H1 (cell line): Measurements from ENCODE around the gene ADARB2. TPM values are rescaled to one million over a fixed set of nuclear protein-coding genes. Genes with fewer than 3 reads are reported as not detected.

Experiments
- E2F6 ChIP-seq: IDR thresholded peaks from 2 replicates; pipeline ENCODE4 v1.6.1; 2012; ENCODE audit warnings: inconsistent platforms
- FOSL1 ChIP-seq: IDR thresholded peaks from 2 replicates; pipeline ENCODE4 v1.6.1; 2011; ENCODE audit warnings: mild to moderate bottlenecking, low read depth, low read length, moderate library complexity; ENCODE audit not compliant: insufficient read depth
- KDM4A ChIP-seq: IDR thresholded peaks from one replicate; pipeline ENCODE4 v1.7.1; 2012; ENCODE audit warnings: low read depth, mild to moderate bottlenecking, moderate library complexity, low read length, inconsistent platforms; ENCODE audit not compliant: severe bottlenecking
- SP1 ChIP-seq: IDR thresholded peaks from 2 replicates; pipeline ENCODE4 v1.6.1; 2011; ENCODE audit warnings: low read depth, low read length
- SP4 ChIP-seq: IDR thresholded peaks from 2 replicates; pipeline ENCODE4 v1.6.1; 2012; ENCODE audit warnings: low read length, inconsistent platforms
- TBP ChIP-seq: IDR thresholded peaks from 2 replicates; pipeline ENCODE4 v1.6.1; 2011; ENCODE audit warnings: low read depth, low read length, improper control_type of control experiment
- YY1 ChIP-seq: IDR thresholded peaks from 2 replicates; pipeline ENCODE4 v1.6.1; 2011; ENCODE audit warnings: low read depth, mild to moderate bottlenecking, low read length
- polyA plus RNA-seq, 7 experiments: library from polyadenylated mRNA; depleted of rRNA in 3 of 7; stranded (reverse) in 5 of 7; unstranded in 2 of 7; fragments of >200 nt in 5 of 7; fragments of 200-250 nt in 2 of 7; gene quantifications; 1 replicate in 5 of 7; 2 replicates in 1 of 7; 4 replicates in 1 of 7; pipeline versions ENCODE4 v1.2.1 to v1.2.3, GENCODE V29; 2011 to 2013; ENCODE audit warnings: missing spikeins in 2 of 7, mixed read lengths in 2 of 7
- total RNA-seq: library from RNA; stranded (reverse); fragmentation: NEBNext Ultra II Directional; extraction: Animal tissue kit (Norgen Biotek cat#: 25700); gene quantifications from 2 replicates; pipeline ENCODE4 v1.2.1, GENCODE V29; 2021
- TF ChIP-seq, protein P1 (sequence below): fragments of 300-600 bp; sonication (generic); IDR thresholded peaks from 2 replicates; pipeline ENCODE4 v1.7.1; 2012; ENCODE audit warnings: low read length, moderate library complexity, mild to moderate bottlenecking, inconsistent platforms; ENCODE audit not compliant: insufficient replicate concordance
- TF ChIP-seq, protein P2 (sequence below): IDR thresholded peaks from 2 replicates; pipeline ENCODE4 v1.6.1; 2011; ENCODE audit warnings: low read length, improper control_type of control experiment

Gene ADARB2
- total and polyA plus RNA-seq, 2 of the 8 experiments (the other 6 are each of a cell fraction or from before 2014, with no cell fraction given): 2.2 to 2.8 TPM

DNA sequence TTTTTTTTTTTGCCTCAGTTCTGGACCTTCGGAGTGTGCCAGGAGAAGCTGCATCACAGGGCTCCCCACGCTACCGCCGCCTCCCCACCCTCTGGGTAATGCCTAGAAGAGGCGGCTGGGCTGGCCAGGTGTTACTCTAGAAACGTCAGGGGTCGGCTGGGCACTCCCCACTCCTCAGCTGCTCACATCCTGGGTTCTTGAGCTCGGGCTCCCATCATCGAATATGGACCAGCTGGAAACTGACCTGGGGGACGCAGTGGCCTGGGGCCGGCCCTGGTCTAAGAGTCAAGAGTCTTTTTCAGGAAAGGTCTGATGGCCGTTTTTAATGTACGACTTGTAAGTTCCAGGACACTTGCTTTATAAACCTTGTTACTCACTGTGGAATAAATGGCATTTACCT lies 354.6 kb downstream of the ADARB2 start (continued):
- TF ChIP-seq, protein P1, sequence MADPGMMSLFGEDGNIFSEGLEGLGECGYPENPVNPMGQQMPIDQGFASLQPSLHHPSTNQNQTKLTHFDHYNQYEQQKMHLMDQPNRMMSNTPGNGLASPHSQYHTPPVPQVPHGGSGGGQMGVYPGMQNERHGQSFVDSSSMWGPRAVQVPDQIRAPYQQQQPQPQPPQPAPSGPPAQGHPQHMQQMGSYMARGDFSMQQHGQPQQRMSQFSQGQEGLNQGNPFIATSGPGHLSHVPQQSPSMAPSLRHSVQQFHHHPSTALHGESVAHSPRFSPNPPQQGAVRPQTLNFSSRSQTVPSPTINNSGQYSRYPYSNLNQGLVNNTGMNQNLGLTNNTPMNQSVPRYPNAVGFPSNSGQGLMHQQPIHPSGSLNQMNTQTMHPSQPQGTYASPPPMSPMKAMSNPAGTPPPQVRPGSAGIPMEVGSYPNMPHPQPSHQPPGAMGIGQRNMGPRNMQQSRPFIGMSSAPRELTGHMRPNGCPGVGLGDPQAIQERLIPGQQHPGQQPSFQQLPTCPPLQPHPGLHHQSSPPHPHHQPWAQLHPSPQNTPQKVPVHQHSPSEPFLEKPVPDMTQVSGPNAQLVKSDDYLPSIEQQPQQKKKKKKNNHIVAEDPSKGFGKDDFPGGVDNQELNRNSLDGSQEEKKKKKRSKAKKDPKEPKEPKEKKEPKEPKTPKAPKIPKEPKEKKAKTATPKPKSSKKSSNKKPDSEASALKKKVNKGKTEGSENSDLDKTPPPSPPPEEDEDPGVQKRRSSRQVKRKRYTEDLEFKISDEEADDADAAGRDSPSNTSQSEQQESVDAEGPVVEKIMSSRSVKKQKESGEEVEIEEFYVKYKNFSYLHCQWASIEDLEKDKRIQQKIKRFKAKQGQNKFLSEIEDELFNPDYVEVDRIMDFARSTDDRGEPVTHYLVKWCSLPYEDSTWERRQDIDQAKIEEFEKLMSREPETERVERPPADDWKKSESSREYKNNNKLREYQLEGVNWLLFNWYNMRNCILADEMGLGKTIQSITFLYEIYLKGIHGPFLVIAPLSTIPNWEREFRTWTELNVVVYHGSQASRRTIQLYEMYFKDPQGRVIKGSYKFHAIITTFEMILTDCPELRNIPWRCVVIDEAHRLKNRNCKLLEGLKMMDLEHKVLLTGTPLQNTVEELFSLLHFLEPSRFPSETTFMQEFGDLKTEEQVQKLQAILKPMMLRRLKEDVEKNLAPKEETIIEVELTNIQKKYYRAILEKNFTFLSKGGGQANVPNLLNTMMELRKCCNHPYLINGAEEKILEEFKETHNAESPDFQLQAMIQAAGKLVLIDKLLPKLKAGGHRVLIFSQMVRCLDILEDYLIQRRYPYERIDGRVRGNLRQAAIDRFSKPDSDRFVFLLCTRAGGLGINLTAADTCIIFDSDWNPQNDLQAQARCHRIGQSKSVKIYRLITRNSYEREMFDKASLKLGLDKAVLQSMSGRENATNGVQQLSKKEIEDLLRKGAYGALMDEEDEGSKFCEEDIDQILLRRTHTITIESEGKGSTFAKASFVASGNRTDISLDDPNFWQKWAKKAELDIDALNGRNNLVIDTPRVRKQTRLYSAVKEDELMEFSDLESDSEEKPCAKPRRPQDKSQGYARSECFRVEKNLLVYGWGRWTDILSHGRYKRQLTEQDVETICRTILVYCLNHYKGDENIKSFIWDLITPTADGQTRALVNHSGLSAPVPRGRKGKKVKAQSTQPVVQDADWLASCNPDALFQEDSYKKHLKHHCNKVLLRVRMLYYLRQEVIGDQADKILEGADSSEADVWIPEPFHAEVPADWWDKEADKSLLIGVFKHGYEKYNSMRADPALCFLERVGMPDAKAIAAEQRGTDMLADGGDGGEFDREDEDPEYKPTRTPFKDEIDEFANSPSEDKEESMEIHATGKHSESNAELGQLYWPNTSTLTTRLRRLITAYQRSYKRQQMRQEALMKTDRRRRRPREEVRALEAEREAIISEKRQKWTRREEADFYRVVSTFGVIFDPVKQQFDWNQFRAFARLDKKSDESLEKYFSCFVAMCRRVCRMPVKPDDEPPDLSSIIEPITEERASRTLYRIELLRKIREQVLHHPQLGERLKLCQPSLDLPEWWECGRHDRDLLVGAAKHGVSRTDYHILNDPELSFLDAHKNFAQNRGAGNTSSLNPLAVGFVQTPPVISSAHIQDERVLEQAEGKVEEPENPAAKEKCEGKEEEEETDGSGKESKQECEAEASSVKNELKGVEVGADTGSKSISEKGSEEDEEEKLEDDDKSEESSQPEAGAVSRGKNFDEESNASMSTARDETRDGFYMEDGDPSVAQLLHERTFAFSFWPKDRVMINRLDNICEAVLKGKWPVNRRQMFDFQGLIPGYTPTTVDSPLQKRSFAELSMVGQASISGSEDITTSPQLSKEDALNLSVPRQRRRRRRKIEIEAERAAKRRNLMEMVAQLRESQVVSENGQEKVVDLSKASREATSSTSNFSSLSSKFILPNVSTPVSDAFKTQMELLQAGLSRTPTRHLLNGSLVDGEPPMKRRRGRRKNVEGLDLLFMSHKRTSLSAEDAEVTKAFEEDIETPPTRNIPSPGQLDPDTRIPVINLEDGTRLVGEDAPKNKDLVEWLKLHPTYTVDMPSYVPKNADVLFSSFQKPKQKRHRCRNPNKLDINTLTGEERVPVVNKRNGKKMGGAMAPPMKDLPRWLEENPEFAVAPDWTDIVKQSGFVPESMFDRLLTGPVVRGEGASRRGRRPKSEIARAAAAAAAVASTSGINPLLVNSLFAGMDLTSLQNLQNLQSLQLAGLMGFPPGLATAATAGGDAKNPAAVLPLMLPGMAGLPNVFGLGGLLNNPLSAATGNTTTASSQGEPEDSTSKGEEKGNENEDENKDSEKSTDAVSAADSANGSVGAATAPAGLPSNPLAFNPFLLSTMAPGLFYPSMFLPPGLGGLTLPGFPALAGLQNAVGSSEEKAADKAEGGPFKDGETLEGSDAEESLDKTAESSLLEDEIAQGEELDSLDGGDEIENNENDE: no peak
- TF ChIP-seq TBP: no peak
- no peak for TF ChIP-seq SP4
- no peak for TF ChIP-seq KDM4A
- no peak for TF ChIP-seq SP1
- no peak for TF ChIP-seq YY1
- TF ChIP-seq E2F6: no peak
- TF ChIP-seq, protein P2, sequence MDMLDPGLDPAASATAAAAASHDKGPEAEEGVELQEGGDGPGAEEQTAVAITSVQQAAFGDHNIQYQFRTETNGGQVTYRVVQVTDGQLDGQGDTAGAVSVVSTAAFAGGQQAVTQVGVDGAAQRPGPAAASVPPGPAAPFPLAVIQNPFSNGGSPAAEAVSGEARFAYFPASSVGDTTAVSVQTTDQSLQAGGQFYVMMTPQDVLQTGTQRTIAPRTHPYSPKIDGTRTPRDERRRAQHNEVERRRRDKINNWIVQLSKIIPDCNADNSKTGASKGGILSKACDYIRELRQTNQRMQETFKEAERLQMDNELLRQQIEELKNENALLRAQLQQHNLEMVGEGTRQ: no peak
- TF ChIP-seq FOSL1: no peak
